Stimulated activated naive CD8-positive, alpha-beta T cell treated with anti-CD3 and anti-CD28 coated beads, Interleukin-15, Interleukin-2, amounts not matched to agents 100 U/mL and 50 U/mL, for 24 hours (primary cell): ENCODE measurements around the gene FAM3D.

Experiments used
- ATAC-seq: fragments of 150-1000 bp; cut with Tn5 transposase; one replicate; pipeline ENCODE4 v1.10.0; 2021
- DNase-seq: peaks from one replicate; pipeline ENCODE4 v3.0.0; 2021

Gene FAM3D

GRCh38 chr3:58591517-58592510 is 74.8 kb downstream of the FAM3D start:
- peak; percentile 90 for ATAC-seq
- no peak for DNase-seq

- no peak for ATAC-seq
Observed at GRCh38 chr3:58588030-58588614, 78.5 kb downstream of the FAM3D start.

GRCh38 chr3:58586776-58587192 is 79.8 kb downstream of the FAM3D start:
- no peak for ATAC-seq
- DNase-seq: no peak

More at GRCh38 chr3:58588030-58588614, 78.5 kb downstream of the FAM3D start:
- DNase-seq: peak; percentile 11

- ATAC-seq (no peak), DNase-seq (no peak)
Observed at GRCh38 chr3:58585994-58586393, 80.6 kb downstream of the FAM3D start.

GRCh38 chr3:58585005-58585786 is 81.4 kb downstream of the FAM3D start:
- ATAC-seq: peak; percentile 92

GRCh38 chr3:58584690-58585004 is 81.9 kb downstream of the FAM3D start:
- ATAC-seq: peak; percentile 26
- DNase-seq: no peak

More at GRCh38 chr3:58585005-58585786, 81.4 kb downstream of the FAM3D start:
- peak; percentile 74 for DNase-seq
